ENCODE data around the gene NDST3.

Gene NDST3

GRCh38 chr4:118034053-118034785, at the start of gene NDST3:
TSS of gene NDST3 (plus strand) at chr4:118034486. CDS start at chr4:118053911, 19,425 bp downstream.
- in situ Hi-C loops (cut with MboI; ENCODE audit: low pct_unique_long_range_greater_than_20kb, low sequenced_read_pairs, unreplicated experiment): no loop called here
- peak; percentile 43 for TF ChIP-seq CTCF (IDR thresholded peaks at IDR 0.05; ENCODE audit: extremely low read depth, insufficient read depth, missing control alignments)
- DNase-seq (ENCODE audit: low spot score): peak; percentile 50

- in situ Hi-C loops (cut with MboI; ENCODE audit: low pct_unique_long_range_greater_than_20kb, low sequenced_read_pairs, unreplicated experiment): no loop called here
- TF ChIP-seq CTCF (IDR thresholded peaks at IDR 0.05; ENCODE audit: extremely low read depth, insufficient read depth, missing control alignments): no peak
- no peak for DNase-seq (ENCODE audit: low spot score)
Observed at GRCh38 chr4:117986321-117986720, 48.0 kb upstream of the NDST3 start.

GRCh38 chr4:117987464-117987863, 46.8 kb upstream of the NDST3 start:
- DNase-seq (ENCODE audit: low spot score): no peak
- in situ Hi-C loops (cut with MboI; ENCODE audit: low pct_unique_long_range_greater_than_20kb, low sequenced_read_pairs, unreplicated experiment): no loop called here
- no peak for TF ChIP-seq CTCF (IDR thresholded peaks at IDR 0.05; ENCODE audit: extremely low read depth, insufficient read depth, missing control alignments)

GRCh38 chr4:117996891-117997290, 37.4 kb upstream of the NDST3 start:
- in situ Hi-C loops (cut with MboI; ENCODE audit: low pct_unique_long_range_greater_than_20kb, low sequenced_read_pairs, unreplicated experiment): no loop called here
- no peak for DNase-seq (ENCODE audit: low spot score)
- no peak for TF ChIP-seq CTCF (IDR thresholded peaks at IDR 0.05; ENCODE audit: extremely low read depth, insufficient read depth, missing control alignments)

GRCh38 chr4:118004088-118004487, 30.2 kb upstream of the NDST3 start:
- in situ Hi-C loops (cut with MboI; ENCODE audit: low pct_unique_long_range_greater_than_20kb, low sequenced_read_pairs, unreplicated experiment): no loop called here
- TF ChIP-seq CTCF (IDR thresholded peaks at IDR 0.05; ENCODE audit: extremely low read depth, insufficient read depth, missing control alignments): no peak
- DNase-seq (ENCODE audit: low spot score): no peak

GRCh38 chr4:118005883-118006282, 28.4 kb upstream of the NDST3 start:
- in situ Hi-C loops (cut with MboI; ENCODE audit: low pct_unique_long_range_greater_than_20kb, low sequenced_read_pairs, unreplicated experiment): no loop called here
- no peak for DNase-seq (ENCODE audit: low spot score)
- TF ChIP-seq CTCF (IDR thresholded peaks at IDR 0.05; ENCODE audit: extremely low read depth, insufficient read depth, missing control alignments): no peak
